ENCODE data around the gene TNFRSF13B.

DNA sequence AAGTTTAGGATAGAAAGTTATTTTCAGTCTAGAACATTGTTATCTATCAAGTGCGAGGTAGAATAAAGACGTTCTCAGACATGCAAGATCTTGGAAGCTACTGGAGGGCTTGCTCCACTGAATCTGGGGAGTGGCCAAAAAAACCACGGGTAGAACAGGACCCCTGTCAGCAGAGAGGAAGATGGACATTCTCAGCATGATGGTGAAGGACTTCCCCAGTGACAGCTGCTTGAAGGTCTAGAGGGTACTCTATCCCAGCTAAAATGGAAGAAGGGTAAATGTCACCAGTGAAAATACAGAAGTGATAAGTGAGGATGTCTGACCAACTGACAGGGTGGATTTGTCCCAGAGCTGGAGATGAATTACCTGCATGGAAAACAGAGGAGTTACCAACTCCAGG, 10.1 kb downstream of the TNFRSF13B start:
- TF ChIP-seq, protein P1, sequence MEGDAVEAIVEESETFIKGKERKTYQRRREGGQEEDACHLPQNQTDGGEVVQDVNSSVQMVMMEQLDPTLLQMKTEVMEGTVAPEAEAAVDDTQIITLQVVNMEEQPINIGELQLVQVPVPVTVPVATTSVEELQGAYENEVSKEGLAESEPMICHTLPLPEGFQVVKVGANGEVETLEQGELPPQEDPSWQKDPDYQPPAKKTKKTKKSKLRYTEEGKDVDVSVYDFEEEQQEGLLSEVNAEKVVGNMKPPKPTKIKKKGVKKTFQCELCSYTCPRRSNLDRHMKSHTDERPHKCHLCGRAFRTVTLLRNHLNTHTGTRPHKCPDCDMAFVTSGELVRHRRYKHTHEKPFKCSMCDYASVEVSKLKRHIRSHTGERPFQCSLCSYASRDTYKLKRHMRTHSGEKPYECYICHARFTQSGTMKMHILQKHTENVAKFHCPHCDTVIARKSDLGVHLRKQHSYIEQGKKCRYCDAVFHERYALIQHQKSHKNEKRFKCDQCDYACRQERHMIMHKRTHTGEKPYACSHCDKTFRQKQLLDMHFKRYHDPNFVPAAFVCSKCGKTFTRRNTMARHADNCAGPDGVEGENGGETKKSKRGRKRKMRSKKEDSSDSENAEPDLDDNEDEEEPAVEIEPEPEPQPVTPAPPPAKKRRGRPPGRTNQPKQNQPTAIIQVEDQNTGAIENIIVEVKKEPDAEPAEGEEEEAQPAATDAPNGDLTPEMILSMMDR (IDR thresholded peaks at IDR 0.05; ENCODE audit: insufficient read depth, low read length), result no peak
- TF ChIP-seq POLR2AphosphoS5 (IDR thresholded peaks at IDR 0.05; ENCODE audit: low read depth), result no peak
- no peak for TF ChIP-seq SPI1 (IDR thresholded peaks at IDR 0.05; ENCODE audit: borderline replicate concordance, low read depth)
